ENCODE measurements around the gene PBX3.

DNA sequence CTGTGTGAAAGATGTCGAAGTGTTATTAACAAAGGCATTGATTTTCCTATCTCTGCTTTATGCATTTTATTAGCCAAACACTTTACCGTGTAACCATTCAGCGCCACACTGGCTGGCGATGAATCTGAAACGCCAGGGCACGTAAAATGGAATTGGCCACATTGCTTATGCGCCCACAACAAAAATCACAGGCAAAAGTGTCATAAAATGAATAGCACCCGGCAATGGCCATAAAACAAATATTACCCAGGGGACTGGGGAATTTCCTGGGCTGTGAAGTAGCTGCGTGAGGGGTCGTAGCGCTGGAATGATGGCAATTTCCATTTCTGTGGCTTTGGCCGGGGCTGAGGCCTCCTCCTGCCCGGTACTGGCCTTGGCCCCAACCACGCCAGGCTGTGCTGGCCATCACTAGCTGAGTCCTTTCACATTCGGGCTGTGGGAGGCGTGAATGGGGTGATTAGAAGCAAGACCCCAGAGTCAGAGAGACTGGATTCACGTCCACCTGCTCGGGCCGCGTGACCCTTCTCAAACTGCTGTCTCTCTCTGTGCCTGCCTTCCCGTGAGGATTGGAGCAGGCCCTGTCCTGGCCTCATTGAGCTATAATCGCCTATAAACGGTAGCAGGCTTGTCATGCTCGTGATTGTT is 254.5 kb downstream of the PBX3 start:
- TF ChIP-seq, protein P1, sequence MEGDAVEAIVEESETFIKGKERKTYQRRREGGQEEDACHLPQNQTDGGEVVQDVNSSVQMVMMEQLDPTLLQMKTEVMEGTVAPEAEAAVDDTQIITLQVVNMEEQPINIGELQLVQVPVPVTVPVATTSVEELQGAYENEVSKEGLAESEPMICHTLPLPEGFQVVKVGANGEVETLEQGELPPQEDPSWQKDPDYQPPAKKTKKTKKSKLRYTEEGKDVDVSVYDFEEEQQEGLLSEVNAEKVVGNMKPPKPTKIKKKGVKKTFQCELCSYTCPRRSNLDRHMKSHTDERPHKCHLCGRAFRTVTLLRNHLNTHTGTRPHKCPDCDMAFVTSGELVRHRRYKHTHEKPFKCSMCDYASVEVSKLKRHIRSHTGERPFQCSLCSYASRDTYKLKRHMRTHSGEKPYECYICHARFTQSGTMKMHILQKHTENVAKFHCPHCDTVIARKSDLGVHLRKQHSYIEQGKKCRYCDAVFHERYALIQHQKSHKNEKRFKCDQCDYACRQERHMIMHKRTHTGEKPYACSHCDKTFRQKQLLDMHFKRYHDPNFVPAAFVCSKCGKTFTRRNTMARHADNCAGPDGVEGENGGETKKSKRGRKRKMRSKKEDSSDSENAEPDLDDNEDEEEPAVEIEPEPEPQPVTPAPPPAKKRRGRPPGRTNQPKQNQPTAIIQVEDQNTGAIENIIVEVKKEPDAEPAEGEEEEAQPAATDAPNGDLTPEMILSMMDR (IDR thresholded peaks at IDR 0.05), result no peak
- TF ChIP-seq EP300 (IDR thresholded peaks at IDR 0.05), result no peak
